ENCODE results near the gene CACNA1D.

CACNA1D gene

DNA sequence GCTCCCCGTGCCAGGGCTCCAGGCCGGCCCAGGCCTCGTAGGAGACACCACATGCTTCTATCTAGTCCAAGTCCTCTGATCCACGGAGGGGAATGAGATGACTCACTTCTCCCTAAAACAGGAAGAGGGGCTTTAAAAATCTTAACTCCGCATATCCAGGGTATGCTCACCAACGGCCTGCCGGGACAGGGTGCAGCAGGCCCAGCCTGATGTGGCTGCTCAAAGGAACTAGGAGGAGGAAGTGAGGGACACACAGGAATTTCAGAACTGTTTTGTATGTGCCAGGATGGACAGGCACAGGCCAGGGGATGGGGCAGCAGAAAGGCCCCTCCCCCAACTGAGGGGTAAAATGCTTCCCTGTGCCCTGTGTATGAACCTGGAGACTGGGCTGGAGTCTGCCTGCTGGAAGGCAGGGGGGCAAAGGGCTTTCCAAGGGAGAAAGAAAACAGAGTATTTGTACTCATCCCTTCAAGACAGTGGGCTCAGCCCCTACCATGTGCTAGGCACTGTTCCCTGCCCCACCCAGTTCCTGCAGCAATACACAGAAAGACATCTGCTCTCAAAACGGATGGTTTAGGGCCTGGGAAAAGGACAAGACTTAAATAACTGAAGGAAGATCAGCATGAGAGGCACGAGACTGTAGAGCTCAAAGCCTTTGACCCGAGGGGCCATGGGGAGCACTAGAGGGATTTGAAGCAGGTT is 329.7 kb downstream of the CACNA1D start:
- H3K4me3 ChIP-seq (ENCODE audit: low read length in 2 of 2): no peak overlapping the region
- no peaks in the 10 kb centered on the region for H3K9me3 ChIP-seq (ENCODE audit: control insufficient read depth in 2 of 2, low read length in 2 of 2)
- H3K36me3 ChIP-seq (ENCODE audit: control insufficient read depth in 2 of 2, insufficient read depth in 2 of 2, low read length in 2 of 2): peaks cover 0 to 3% of the 10 kb centered on the region in 2 donors
- H3K27me3 ChIP-seq (ENCODE audit: control insufficient read depth in 1 of 2, insufficient read depth in 2 of 2, low read length in 2 of 2): no peaks in the 10 kb centered on the region
- no peaks in the 10 kb centered on the region for H3K4me1 ChIP-seq (ENCODE audit: control insufficient read depth, insufficient read depth, low read length)
- no peak overlapping the region for H3K9ac ChIP-seq (ENCODE audit: low read length in 2 of 2)
- no peak overlapping the region for H3K27ac ChIP-seq (ENCODE audit: low read length)

DNA sequence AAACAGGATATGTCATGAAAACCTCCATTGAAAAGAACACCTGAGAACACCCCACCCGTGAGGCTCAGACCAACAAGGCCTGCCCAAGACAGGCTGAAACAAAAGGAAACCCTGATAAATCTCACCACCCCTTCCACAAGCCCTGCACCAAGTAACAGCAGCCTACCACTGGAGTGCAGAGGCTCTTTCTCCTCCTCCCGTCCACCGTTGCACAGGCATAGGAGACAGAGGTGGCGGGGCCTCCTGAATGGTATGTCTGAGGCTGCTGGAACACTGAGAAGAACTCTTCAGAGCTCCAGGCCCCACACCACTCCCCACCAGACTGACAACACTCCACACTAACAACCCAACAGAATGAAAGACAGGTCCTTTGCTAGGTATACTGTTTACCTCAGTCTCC is 330.4 kb downstream of the CACNA1D start:
- Histone ChIP-seq H3K27me3 (ENCODE audit: control insufficient read depth in 1 of 2, insufficient read depth in 2 of 2, low read length in 2 of 2) (no peaks in the 10 kb centered on the region), H3K9ac (ENCODE audit: low read length in 2 of 2) (no peak overlapping the region), H3K36me3 (ENCODE audit: control insufficient read depth in 2 of 2, insufficient read depth in 2 of 2, low read length in 2 of 2) (no peaks in the 10 kb centered on the region), H3K9me3 (ENCODE audit: control insufficient read depth in 2 of 2, low read length in 2 of 2) (no peaks in the 10 kb centered on the region), H3K4me1 (ENCODE audit: control insufficient read depth, insufficient read depth, low read length) (no peaks in the 10 kb centered on the region), H3K27ac (ENCODE audit: low read length) (no peak overlapping the region), H3K4me3 (ENCODE audit: low read length in 2 of 2) (no peak overlapping the region)

DNA sequence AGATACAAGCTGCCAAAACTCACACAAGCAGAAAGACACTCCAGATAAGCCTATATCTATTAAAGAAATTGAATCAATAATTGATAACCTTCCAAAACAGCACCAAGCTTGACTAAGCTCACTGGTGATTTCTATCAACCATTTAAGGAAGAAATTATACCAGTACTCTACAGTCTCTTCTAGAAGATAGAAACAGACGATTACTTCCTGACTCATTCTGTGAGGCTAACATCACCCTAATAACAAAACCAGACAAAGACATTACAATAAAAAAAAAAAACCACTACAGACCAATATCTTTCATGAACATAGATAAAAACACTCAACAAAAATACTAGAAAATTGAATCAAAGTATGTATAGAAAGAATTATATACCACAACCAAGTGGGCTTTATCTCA is 331.6 kb downstream of the CACNA1D start:
- no peaks in the 10 kb centered on the region for H3K4me1 ChIP-seq (ENCODE audit: control insufficient read depth, insufficient read depth, low read length)
- H3K36me3 ChIP-seq (ENCODE audit: control insufficient read depth in 2 of 2, insufficient read depth in 2 of 2, low read length in 2 of 2): no peaks in the 10 kb centered on the region
- no peak overlapping the region for H3K27ac ChIP-seq (ENCODE audit: low read length)
- no peak overlapping the region for H3K4me3 ChIP-seq (ENCODE audit: low read length in 2 of 2)
- H3K27me3 ChIP-seq (ENCODE audit: control insufficient read depth in 1 of 2, insufficient read depth in 2 of 2, low read length in 2 of 2): no peaks in the 10 kb centered on the region
- no peaks in the 10 kb centered on the region for H3K9me3 ChIP-seq (ENCODE audit: control insufficient read depth in 2 of 2, low read length in 2 of 2)
- H3K9ac ChIP-seq (ENCODE audit: low read length in 2 of 2): no peak overlapping the region

DNA sequence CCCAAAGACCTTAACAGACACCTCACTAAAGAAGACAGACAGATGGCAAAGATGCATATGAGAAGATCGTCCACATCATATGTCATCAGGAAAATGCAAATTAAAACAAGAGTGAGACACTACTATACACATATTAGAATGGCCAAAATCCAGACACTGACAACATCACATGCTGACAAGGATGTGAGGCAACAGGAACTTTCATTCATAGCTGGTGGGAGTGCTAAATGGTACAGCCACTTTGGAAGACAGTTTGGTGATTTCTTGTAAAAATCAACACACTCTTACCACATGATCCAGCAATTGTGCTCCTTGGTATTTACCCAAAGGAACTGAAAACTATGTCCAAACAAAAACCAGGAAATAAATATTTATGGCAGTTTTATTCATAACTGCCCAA is 334.2 kb downstream of the CACNA1D start:
- no peak overlapping the region for H3K9ac ChIP-seq (ENCODE audit: low read length in 2 of 2)
- no peaks in the 10 kb centered on the region for H3K36me3 ChIP-seq (ENCODE audit: control insufficient read depth in 2 of 2, insufficient read depth in 2 of 2, low read length in 2 of 2)
- no peak overlapping the region for H3K4me3 ChIP-seq (ENCODE audit: low read length in 2 of 2)
- no peak overlapping the region for H3K27ac ChIP-seq (ENCODE audit: low read length)
- H3K4me1 ChIP-seq (ENCODE audit: control insufficient read depth, insufficient read depth, low read length): no peaks in the 10 kb centered on the region
- H3K27me3 ChIP-seq (ENCODE audit: control insufficient read depth in 1 of 2, insufficient read depth in 2 of 2, low read length in 2 of 2): no peaks in the 10 kb centered on the region
- no peaks in the 10 kb centered on the region for H3K9me3 ChIP-seq (ENCODE audit: control insufficient read depth in 2 of 2, low read length in 2 of 2)

DNA sequence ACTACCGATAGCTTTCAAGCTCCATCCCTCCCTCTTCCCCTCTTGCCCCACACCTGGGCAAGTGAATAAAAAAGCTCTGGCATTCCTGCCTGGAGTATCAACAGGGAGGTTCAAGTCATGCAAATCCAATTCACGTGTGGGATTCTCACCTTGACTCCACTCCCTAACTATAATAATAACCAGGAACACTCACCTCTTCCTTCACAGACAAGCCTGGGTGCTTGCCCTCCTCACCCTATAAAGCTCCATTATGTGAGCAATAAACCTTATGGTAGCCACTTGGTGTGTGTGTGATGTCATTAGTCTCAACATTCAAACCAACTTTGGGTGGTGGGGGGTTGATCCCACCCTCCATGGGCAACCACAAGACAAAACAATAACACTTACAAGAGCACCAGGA is 335.2 kb downstream of the CACNA1D start:
- Histone ChIP-seq H3K27me3 (ENCODE audit: control insufficient read depth in 1 of 2, insufficient read depth in 2 of 2, low read length in 2 of 2) (no peaks in the 10 kb centered on the region), H3K9me3 (ENCODE audit: control insufficient read depth in 2 of 2, low read length in 2 of 2) (no peaks in the 10 kb centered on the region), H3K9ac (ENCODE audit: low read length in 2 of 2) (no peak overlapping the region), H3K36me3 (ENCODE audit: control insufficient read depth in 2 of 2, insufficient read depth in 2 of 2, low read length in 2 of 2) (no peaks in the 10 kb centered on the region), H3K4me3 (ENCODE audit: low read length in 2 of 2) (no peak overlapping the region), H3K27ac (ENCODE audit: low read length) (no peak overlapping the region), H3K4me1 (ENCODE audit: control insufficient read depth, insufficient read depth, low read length) (no peaks in the 10 kb centered on the region)

DNA sequence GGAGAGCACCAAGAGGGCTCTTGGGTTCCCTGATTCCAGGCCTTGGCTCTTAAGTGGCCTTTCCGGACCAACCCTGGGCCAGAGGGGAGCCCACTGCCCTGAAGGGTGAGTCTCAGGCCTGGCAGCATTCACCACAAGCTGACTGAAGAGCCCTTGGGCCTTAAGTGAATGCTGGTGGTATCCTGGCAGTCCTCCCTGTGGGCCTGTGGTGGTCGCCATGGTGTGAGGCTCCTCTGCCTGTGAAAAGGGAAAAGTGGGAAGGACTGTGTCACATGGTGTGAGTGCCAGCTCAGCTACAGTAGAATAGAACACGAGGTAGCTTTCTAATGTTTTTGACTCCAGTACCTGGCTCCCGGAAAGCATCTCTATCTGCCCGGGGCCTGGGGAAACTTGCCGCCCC is 336.5 kb downstream of the CACNA1D start:
- H3K27ac ChIP-seq (ENCODE audit: low read length): no peak overlapping the region
- no peaks in the 10 kb centered on the region for H3K9me3 ChIP-seq (ENCODE audit: control insufficient read depth in 2 of 2, low read length in 2 of 2)
- H3K9ac ChIP-seq (ENCODE audit: low read length in 2 of 2): no peak overlapping the region
- H3K27me3 ChIP-seq (ENCODE audit: control insufficient read depth in 1 of 2, insufficient read depth in 2 of 2, low read length in 2 of 2): no peaks in the 10 kb centered on the region
- no peak overlapping the region for H3K4me3 ChIP-seq (ENCODE audit: low read length in 2 of 2)
- no peaks in the 10 kb centered on the region for H3K36me3 ChIP-seq (ENCODE audit: control insufficient read depth in 2 of 2, insufficient read depth in 2 of 2, low read length in 2 of 2)
- no peaks in the 10 kb centered on the region for H3K4me1 ChIP-seq (ENCODE audit: control insufficient read depth, insufficient read depth, low read length)

DNA sequence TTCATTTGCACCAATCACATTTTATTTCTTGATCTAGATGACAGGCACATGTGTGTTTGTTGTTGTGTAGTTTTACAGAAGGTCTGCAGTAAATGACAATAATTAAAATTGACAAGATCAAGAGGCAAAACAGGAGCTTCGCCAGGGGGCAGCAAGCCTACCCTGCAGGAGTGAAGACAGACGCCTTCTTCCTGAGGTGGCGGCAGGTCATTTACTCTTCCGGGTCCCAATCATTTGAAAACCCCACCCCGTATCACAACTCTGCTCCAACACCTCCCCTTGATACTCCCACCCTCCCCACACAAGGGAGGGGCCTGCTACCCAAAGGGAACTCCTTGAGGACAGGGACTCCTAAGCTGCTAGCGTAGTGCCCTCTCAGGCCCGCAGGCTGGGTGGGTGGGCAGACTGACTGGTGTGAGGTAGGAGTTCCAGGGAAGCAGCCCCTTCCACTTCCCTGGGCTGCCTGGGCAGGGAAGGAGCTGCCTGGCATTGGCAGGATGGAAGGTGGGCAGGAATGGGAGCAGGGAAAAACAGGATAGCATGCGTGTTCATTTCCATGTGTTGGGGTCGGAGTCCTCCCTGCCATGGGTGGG is 338.7 kb downstream of the CACNA1D start:
- Histone ChIP-seq H3K27ac (ENCODE audit: low read length) (no peak overlapping the region), H3K36me3 (ENCODE audit: control insufficient read depth in 2 of 2, insufficient read depth in 2 of 2, low read length in 2 of 2) (no peaks in the 10 kb centered on the region), H3K27me3 (ENCODE audit: control insufficient read depth in 1 of 2, insufficient read depth in 2 of 2, low read length in 2 of 2) (no peaks in the 10 kb centered on the region), H3K9ac (ENCODE audit: low read length in 2 of 2) (no peak overlapping the region), H3K4me1 (ENCODE audit: control insufficient read depth, insufficient read depth, low read length) (no peaks in the 10 kb centered on the region), H3K4me3 (ENCODE audit: low read length in 2 of 2) (no peak overlapping the region), H3K9me3 (ENCODE audit: control insufficient read depth in 2 of 2, low read length in 2 of 2) (no peaks in the 10 kb centered on the region)

DNA sequence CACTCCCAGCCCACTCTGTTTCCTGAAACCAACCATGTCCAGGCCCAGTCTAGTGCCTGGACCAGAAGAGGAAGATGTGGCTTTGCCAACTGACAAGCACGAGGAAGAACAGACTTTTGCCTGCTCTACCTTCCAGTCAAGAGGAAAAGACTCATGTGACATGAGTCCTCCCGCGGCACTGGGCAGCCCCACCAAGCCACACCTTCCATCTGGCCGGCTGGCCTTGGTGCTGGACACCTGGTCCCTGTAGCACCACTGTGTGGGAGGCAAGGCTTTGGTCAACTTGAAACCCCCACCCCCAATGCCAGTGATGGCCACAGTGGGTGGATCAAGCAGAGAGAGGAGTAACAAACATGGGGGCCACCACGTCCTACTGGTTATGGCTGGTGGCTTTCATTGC is 339.3 kb downstream of the CACNA1D start:
- no peak overlapping the region for H3K27ac ChIP-seq (ENCODE audit: low read length)
- no peak overlapping the region for H3K4me3 ChIP-seq (ENCODE audit: low read length in 2 of 2)

DNA sequence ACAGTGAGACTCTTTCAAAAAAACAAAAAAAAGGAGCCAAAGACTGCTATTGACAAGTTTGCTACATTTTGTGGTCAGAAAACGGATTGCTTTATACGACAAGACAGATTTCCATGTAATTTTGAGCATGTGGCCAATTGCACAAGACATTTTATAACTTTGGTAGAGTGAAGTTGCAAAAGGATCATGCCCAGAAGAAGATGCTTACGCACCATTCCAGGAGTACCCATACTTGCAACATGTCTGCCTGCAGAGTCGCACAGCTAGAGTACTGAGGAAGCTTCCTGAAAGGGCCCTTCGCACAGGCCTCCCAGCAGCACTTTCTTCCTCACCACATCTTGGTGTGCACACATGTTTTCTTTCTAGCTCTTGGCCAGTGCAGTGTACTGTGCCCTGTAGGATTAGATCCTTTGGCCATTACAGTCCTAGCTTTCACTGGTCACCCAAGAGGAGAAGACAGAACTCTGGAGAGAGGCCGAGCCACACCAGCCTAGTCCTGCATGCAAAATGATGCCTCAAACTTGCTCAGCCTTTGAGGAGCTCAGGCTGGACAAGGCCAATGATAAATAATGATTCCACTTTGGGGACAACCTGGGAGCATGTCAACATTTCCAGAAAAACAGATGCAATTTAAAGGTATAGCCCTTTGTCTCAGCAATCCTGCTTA is 340.2 kb downstream of the CACNA1D start:
- H3K36me3 ChIP-seq (ENCODE audit: control insufficient read depth in 2 of 2, insufficient read depth in 2 of 2, low read length in 2 of 2): no peaks in the 10 kb centered on the region
- no peak overlapping the region for H3K27ac ChIP-seq (ENCODE audit: low read length)
- H3K9me3 ChIP-seq (ENCODE audit: control insufficient read depth in 2 of 2, low read length in 2 of 2): no peaks in the 10 kb centered on the region
- no peak overlapping the region for H3K9ac ChIP-seq (ENCODE audit: low read length in 2 of 2)
- H3K4me1 ChIP-seq (ENCODE audit: control insufficient read depth, insufficient read depth, low read length): no peaks in the 10 kb centered on the region
- no peak overlapping the region for H3K4me3 ChIP-seq (ENCODE audit: low read length in 2 of 2)
- H3K27me3 ChIP-seq (ENCODE audit: control insufficient read depth in 1 of 2, insufficient read depth in 2 of 2, low read length in 2 of 2): no peaks in the 10 kb centered on the region

More for the DNA sequence above, 339.3 kb downstream of the CACNA1D start:
- Histone ChIP-seq H3K36me3 (ENCODE audit: control insufficient read depth in 2 of 2, insufficient read depth in 2 of 2, low read length in 2 of 2) (no peaks in the 10 kb centered on the region), H3K9ac (ENCODE audit: low read length in 2 of 2) (no peak overlapping the region), H3K4me1 (ENCODE audit: control insufficient read depth, insufficient read depth, low read length) (no peaks in the 10 kb centered on the region), H3K9me3 (ENCODE audit: control insufficient read depth in 2 of 2, low read length in 2 of 2) (no peaks in the 10 kb centered on the region), H3K27me3 (ENCODE audit: control insufficient read depth in 1 of 2, insufficient read depth in 2 of 2, low read length in 2 of 2) (no peaks in the 10 kb centered on the region)

DNA sequence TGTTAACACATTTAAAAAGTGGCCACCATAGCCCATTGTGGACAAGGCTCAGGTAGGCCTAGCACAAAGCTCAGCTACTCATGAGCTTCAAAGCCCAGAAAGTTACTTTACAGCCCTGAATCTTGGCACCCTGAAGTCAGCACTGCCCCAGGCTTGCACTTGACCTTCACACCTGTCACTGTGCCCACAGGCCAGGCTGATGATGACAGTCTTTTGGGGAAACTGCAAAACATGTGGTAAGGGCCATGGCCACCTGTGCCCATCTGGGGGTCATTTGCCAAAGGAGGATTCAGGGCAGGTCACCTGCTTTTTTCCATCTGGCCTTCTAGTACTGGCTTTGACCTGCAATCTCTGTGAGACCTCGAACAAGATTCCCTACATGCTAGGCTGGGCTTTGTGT is 340.8 kb downstream of the CACNA1D start:
- Histone ChIP-seq H3K9me3 (ENCODE audit: control insufficient read depth in 2 of 2, low read length in 2 of 2) (no peaks in the 10 kb centered on the region), H3K4me3 (ENCODE audit: low read length in 2 of 2) (no peak overlapping the region), H3K9ac (ENCODE audit: low read length in 2 of 2) (no peak overlapping the region), H3K4me1 (ENCODE audit: control insufficient read depth, insufficient read depth, low read length) (no peaks in the 10 kb centered on the region), H3K27ac (ENCODE audit: low read length) (no peak overlapping the region), H3K27me3 (ENCODE audit: control insufficient read depth in 1 of 2, insufficient read depth in 2 of 2, low read length in 2 of 2) (no peaks in the 10 kb centered on the region), H3K36me3 (ENCODE audit: control insufficient read depth in 2 of 2, insufficient read depth in 2 of 2, low read length in 2 of 2) (no peaks in the 10 kb centered on the region)
